Measurements from ENCODE around the gene TMCC1. TPM values are rescaled to one million over a fixed set of nuclear protein-coding genes. Genes with fewer than 3 reads are reported as not detected.

The TMCC1 gene
- total and polyA plus RNA-seq, 4 donors = 10.2 to 60.0 (median 11.0) TPM

- TF ChIP-seq ZBTB33 (IDR thresholded peaks at IDR 0.05) = no peak
- TF ChIP-seq GABPA (IDR thresholded peaks at IDR 0.05 in 1 of 2, conservative IDR thresholded peaks at IDR 0.05 in 1 of 2) = no peak
- no peak for TF ChIP-seq FOXA2 (IDR thresholded peaks at IDR 0.05)
- no peak for TF ChIP-seq SP1 (IDR thresholded peaks at IDR 0.05)
- no peak for TF ChIP-seq RXRA (IDR thresholded peaks at IDR 0.05)
- no peak for TF ChIP-seq RAD21 (IDR thresholded peaks at IDR 0.05)
- TF ChIP-seq TAF1 (conservative IDR thresholded peaks at IDR 0.05) = no peak
- TF ChIP-seq MAX (IDR thresholded peaks at IDR 0.05) = no peak
- TF ChIP-seq YY1 (IDR thresholded peaks at IDR 0.05) = no peak
- no peak for TF ChIP-seq FOXA1 (IDR thresholded peaks at IDR 0.05)
These were observed 143.8 kb downstream of the TMCC1 start (continued) for GRCh38 chr3:129749692-129750091.

GRCh38 chr3:129747992-129748391 lies 145.5 kb downstream of the TMCC1 start:
- no peak for TF ChIP-seq NR2F2 (IDR thresholded peaks at IDR 0.05)
- no peak for TF ChIP-seq YY1 (IDR thresholded peaks at IDR 0.05)
- no peak for TF ChIP-seq HNF4A (conservative IDR thresholded peaks at IDR 0.05)
- no peak for TF ChIP-seq JUND (IDR thresholded peaks at IDR 0.05)
- TF ChIP-seq FOXA1 (IDR thresholded peaks at IDR 0.05) = no peak
- no peak for TF ChIP-seq TAF1 (conservative IDR thresholded peaks at IDR 0.05)
- TF ChIP-seq MAX (IDR thresholded peaks at IDR 0.05) = no peak
- TF ChIP-seq SP1 (IDR thresholded peaks at IDR 0.05) = no peak
- TF ChIP-seq HNF4G (IDR thresholded peaks at IDR 0.05) = no peak
- no peak for TF ChIP-seq REST (IDR thresholded peaks at IDR 0.05)
- TF ChIP-seq ATF3 (IDR thresholded peaks at IDR 0.05) = no peak
- TF ChIP-seq GABPA (IDR thresholded peaks at IDR 0.05 in 1 of 2, conservative IDR thresholded peaks at IDR 0.05 in 1 of 2) = no peak
- 94% methylated on average over 3 of the region's 3 CpGs for WGBS
- H3K4me3 ChIP-seq (ENCODE audit: low read depth in 1 of 3, low read length in 3 of 3) = no peak overlapping the region
- no peaks in the 10 kb centered on the region for H3K4me1 ChIP-seq (ENCODE audit: control insufficient read depth in 4 of 4, insufficient read depth in 4 of 4, low read length in 3 of 4)
- H3K27ac ChIP-seq (ENCODE audit: low read depth in 1 of 2, low read length in 2 of 2) = no peak overlapping the region
- no peaks in the 10 kb centered on the region for H3K36me3 ChIP-seq (ENCODE audit: control insufficient read depth in 4 of 4, insufficient read depth in 3 of 4, low read depth in 1 of 4, low read length in 3 of 4)
- H3K9me3 ChIP-seq (ENCODE audit: control insufficient read depth in 4 of 4, low read length in 3 of 4) = peaks cover 0 to 3% (median 0%) of the 10 kb centered on the region in 4 donors
- DNase-seq (ENCODE audit: low spot score) = no peak
- H3K9ac ChIP-seq (ENCODE audit: low read depth in 1 of 2, low read length in 2 of 2) = no peak overlapping the region
- no peaks in the 10 kb centered on the region for H3K27me3 ChIP-seq (ENCODE audit: control insufficient read depth in 4 of 4, insufficient read depth in 4 of 4, low read length in 3 of 4)

GRCh38 chr3:129747136-129747535 lies 146.4 kb downstream of the TMCC1 start:
- H3K4me3 ChIP-seq (ENCODE audit: low read depth in 1 of 3, low read length in 3 of 3) = no peak overlapping the region
- no peak overlapping the region for H3K27ac ChIP-seq (ENCODE audit: low read depth in 1 of 2, low read length in 2 of 2)
- H3K9me3 ChIP-seq (ENCODE audit: control insufficient read depth in 4 of 4, low read length in 3 of 4) = no peaks in the 10 kb centered on the region
- no peak overlapping the region for H3K9ac ChIP-seq (ENCODE audit: low read depth in 1 of 2, low read length in 2 of 2)
- H3K27me3 ChIP-seq (ENCODE audit: control insufficient read depth in 4 of 4, insufficient read depth in 4 of 4, low read length in 3 of 4) = no peaks in the 10 kb centered on the region
- 93% methylated on average over 4 of the region's 4 CpGs for WGBS
- no peaks in the 10 kb centered on the region for H3K36me3 ChIP-seq (ENCODE audit: control insufficient read depth in 4 of 4, insufficient read depth in 3 of 4, low read depth in 1 of 4, low read length in 3 of 4)
- DNase-seq (ENCODE audit: low spot score) = no peak
- H3K4me1 ChIP-seq (ENCODE audit: control insufficient read depth in 4 of 4, insufficient read depth in 4 of 4, low read length in 3 of 4) = no peaks in the 10 kb centered on the region
- no peak for TF ChIP-seq YY1 (IDR thresholded peaks at IDR 0.05)

Data from liver (tissue), 9 donors.